ENCODE results near the gene STARD9. TPM values are rescaled to one million over a fixed set of nuclear protein-coding genes. Genes with fewer than 3 reads are reported as not detected.

Gene STARD9
- total and polyA plus RNA-seq, 4 donors, result 2.4 to 27.6 (median 10.8) TPM

- H3K27ac ChIP-seq (ENCODE audit: low read depth in 1 of 2, low read length in 1 of 2), result no peak overlapping the region
- no peaks in the 10 kb centered on the region for H3K27me3 ChIP-seq (ENCODE audit: control insufficient read depth in 3 of 3, insufficient read depth in 3 of 3, low read length in 2 of 3)
- H3K36me3 ChIP-seq (ENCODE audit: control insufficient read depth in 4 of 4, insufficient read depth in 4 of 4, low read length in 4 of 4), result peaks cover 0 to 25% (median 13%) of the 10 kb centered on the region in 4 donors
- ATAC-seq (ENCODE audit: insufficient read depth, low FRiP score) (no peak), DNase-seq (no peak)
- H3K4me3 ChIP-seq, result no peak overlapping the region
- TF ChIP-seq, protein P1, sequence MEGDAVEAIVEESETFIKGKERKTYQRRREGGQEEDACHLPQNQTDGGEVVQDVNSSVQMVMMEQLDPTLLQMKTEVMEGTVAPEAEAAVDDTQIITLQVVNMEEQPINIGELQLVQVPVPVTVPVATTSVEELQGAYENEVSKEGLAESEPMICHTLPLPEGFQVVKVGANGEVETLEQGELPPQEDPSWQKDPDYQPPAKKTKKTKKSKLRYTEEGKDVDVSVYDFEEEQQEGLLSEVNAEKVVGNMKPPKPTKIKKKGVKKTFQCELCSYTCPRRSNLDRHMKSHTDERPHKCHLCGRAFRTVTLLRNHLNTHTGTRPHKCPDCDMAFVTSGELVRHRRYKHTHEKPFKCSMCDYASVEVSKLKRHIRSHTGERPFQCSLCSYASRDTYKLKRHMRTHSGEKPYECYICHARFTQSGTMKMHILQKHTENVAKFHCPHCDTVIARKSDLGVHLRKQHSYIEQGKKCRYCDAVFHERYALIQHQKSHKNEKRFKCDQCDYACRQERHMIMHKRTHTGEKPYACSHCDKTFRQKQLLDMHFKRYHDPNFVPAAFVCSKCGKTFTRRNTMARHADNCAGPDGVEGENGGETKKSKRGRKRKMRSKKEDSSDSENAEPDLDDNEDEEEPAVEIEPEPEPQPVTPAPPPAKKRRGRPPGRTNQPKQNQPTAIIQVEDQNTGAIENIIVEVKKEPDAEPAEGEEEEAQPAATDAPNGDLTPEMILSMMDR (IDR thresholded peaks at IDR 0.05; ENCODE audit: control extremely low read depth, extremely low read depth), result no peak
- H3K4me1 ChIP-seq (ENCODE audit: control insufficient read depth in 5 of 5, insufficient read depth in 5 of 5, low read length in 5 of 5), result no peaks in the 10 kb centered on the region
- H3K9ac ChIP-seq (ENCODE audit: insufficient read depth in 1 of 2, low read length in 2 of 2), result no peak overlapping the region
- no peaks in the 10 kb centered on the region for H3K9me3 ChIP-seq (ENCODE audit: control insufficient read depth in 4 of 4, insufficient read depth in 3 of 4, low read length in 3 of 4)
- 89 to 96% methylated on average over 3 of the region's 3 CpGs for WGBS, 2 donors
Observed at GRCh38 chr15:42670451-42670850, 95.0 kb downstream of the STARD9 start.

- Histone ChIP-seq H3K9ac (ENCODE audit: insufficient read depth in 1 of 2, low read length in 2 of 2) (no peak overlapping the region), H3K36me3 (ENCODE audit: control insufficient read depth in 4 of 4, insufficient read depth in 4 of 4, low read length in 4 of 4) (peaks cover 2 to 20% (median 13%) of the 10 kb centered on the region in 4 donors), H3K27me3 (ENCODE audit: control insufficient read depth in 3 of 3, insufficient read depth in 3 of 3, low read length in 2 of 3) (no peaks in the 10 kb centered on the region), H3K27ac (ENCODE audit: low read depth in 1 of 2, low read length in 1 of 2) (no peak overlapping the region), H3K4me3 (no peak overlapping the region), H3K9me3 (ENCODE audit: control insufficient read depth in 4 of 4, insufficient read depth in 3 of 4, low read length in 3 of 4) (no peaks in the 10 kb centered on the region), H3K4me1 (ENCODE audit: control insufficient read depth in 5 of 5, insufficient read depth in 5 of 5, low read length in 5 of 5) (no peaks in the 10 kb centered on the region)
- 93 to 96% methylated on average over 5 of the region's 5 CpGs for WGBS, 2 donors
- DNase-seq (no peak), ATAC-seq (ENCODE audit: insufficient read depth, low FRiP score) (no peak)
- TF ChIP-seq, protein P1 (IDR thresholded peaks at IDR 0.05; ENCODE audit: control extremely low read depth, extremely low read depth), result no peak
Observed at GRCh38 chr15:42672444-42672843, 97.0 kb downstream of the STARD9 start.

DNA sequence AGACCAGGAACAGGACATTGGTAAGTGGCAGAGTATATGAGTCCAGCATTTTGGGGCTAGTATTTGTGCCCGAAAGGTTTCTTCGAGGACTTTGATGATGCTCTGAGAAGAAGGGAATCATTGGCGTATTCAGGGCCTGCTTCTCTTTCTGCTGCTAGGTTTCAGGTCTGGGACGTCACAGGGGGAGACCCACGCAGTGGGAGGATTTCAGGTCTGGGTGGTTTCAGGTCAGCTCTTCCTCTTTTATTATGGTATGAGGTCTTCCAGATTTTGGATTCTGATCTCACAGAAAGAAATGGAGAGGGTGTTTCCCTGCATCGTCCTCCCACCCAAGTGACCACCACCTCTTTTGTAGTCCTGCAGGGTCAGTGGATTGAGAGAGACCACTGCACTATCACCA is 99.1 kb downstream of the STARD9 start:
- DNase-seq (no peak), ATAC-seq (ENCODE audit: insufficient read depth, low FRiP score) (no peak)
- Histone ChIP-seq H3K4me1 (ENCODE audit: control insufficient read depth in 5 of 5, insufficient read depth in 5 of 5, low read length in 5 of 5) (no peaks in the 10 kb centered on the region), H3K27me3 (ENCODE audit: control insufficient read depth in 3 of 3, insufficient read depth in 3 of 3, low read length in 2 of 3) (no peaks in the 10 kb centered on the region), H3K27ac (ENCODE audit: low read depth in 1 of 2, low read length in 1 of 2) (no peak overlapping the region), H3K36me3 (ENCODE audit: control insufficient read depth in 4 of 4, insufficient read depth in 4 of 4, low read length in 4 of 4) (peaks cover 2 to 24% (median 17%) of the 10 kb centered on the region in 4 donors), H3K9me3 (ENCODE audit: control insufficient read depth in 4 of 4, insufficient read depth in 3 of 4, low read length in 3 of 4) (no peaks in the 10 kb centered on the region), H3K4me3 (no peak overlapping the region), H3K9ac (ENCODE audit: insufficient read depth in 1 of 2, low read length in 2 of 2) (no peak overlapping the region)
- 94 to 96% methylated on average over 6 of the region's 6 CpGs for WGBS, 2 donors
- TF ChIP-seq, protein P1 (IDR thresholded peaks at IDR 0.05; ENCODE audit: control extremely low read depth, extremely low read depth), result no peak

DNA sequence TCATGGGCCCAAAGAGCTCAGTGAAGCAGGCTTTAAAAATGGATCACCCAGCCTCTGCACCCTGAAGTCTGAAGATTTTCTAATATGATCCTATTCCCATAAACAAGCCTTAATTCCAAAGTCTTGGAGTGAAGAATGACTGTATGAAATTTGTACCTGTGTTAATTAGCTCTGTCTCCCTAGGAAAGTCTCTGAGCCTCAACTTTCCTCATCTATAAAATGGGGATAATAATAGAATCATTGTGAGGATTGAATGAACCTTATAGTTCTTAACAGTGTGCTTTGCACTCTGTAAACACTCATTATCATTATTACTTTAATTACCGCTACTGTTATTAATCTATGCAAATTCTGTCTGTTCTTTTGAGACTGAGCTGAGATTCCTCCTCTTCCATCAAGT is 99.6 kb downstream of the STARD9 start:
- Histone ChIP-seq H3K27me3 (ENCODE audit: control insufficient read depth in 3 of 3, insufficient read depth in 3 of 3, low read length in 2 of 3) (no peaks in the 10 kb centered on the region), H3K4me1 (ENCODE audit: control insufficient read depth in 5 of 5, insufficient read depth in 5 of 5, low read length in 5 of 5) (no peaks in the 10 kb centered on the region), H3K9ac (ENCODE audit: insufficient read depth in 1 of 2, low read length in 2 of 2) (no peak overlapping the region), H3K36me3 (ENCODE audit: control insufficient read depth in 4 of 4, insufficient read depth in 4 of 4, low read length in 4 of 4) (peaks cover 2 to 25% (median 16%) of the 10 kb centered on the region in 4 donors), H3K9me3 (ENCODE audit: control insufficient read depth in 4 of 4, insufficient read depth in 3 of 4, low read length in 3 of 4) (no peaks in the 10 kb centered on the region), H3K4me3 (no peak overlapping the region), H3K27ac (ENCODE audit: low read depth in 1 of 2, low read length in 1 of 2) (no peak overlapping the region)
- WGBS, 2 donors, result 100% methylated on average over 1 of the region's 1 CpG
- TF ChIP-seq, protein P1 (IDR thresholded peaks at IDR 0.05; ENCODE audit: control extremely low read depth, extremely low read depth), result no peak
- ATAC-seq (ENCODE audit: insufficient read depth, low FRiP score), result no peak
- DNase-seq, result no peak

Measured in lung (tissue), 12 donors.